Left lung (tissue), 10 donors: Measurements from ENCODE around the gene BBS2. TPM values are rescaled to one million over a fixed set of nuclear protein-coding genes. Genes with fewer than 3 reads are reported as not detected.
"Not testable (repeated sequence)": the region's sequence is repeated elsewhere in the genome, so short reads cannot be mapped to it uniquely, and the experiment has no call there.

Source experiments
- ATAC-seq: fragments of 200-7000 bp; cut with Tn5 transposase; one replicate; pipeline ENCODE4 v1.9.1; 2020; ENCODE audit warnings: moderate library complexity
- DNase-seq, 4 donors: peaks; one replicate each; pipeline ENCODE4 v3.0.0-alpha.2; 2013 to 2020
- H3K27ac ChIP-seq, 2 donors: fragments of 200-600 bp; sonication (generic) in 1 of 2; one replicate each; pipeline versions ENCODE4 v1.5.0 to v1.8.0; 2020 to 2021
- H3K27me3 ChIP-seq, 2 donors: fragments of 200-600 bp; sonication (generic) in 1 of 2; one replicate each; pipeline versions ENCODE4 v1.5.0 to v1.8.0; 2020 to 2021
- H3K36me3 ChIP-seq, 2 donors: fragments of 200-600 bp; sonication (generic) in 1 of 2; one replicate each; pipeline versions ENCODE4 v1.5.0 to v1.8.0; 2020 to 2021
- H3K4me1 ChIP-seq, 2 donors: fragments of 200-600 bp; one replicate each; pipeline ENCODE4 v1.8.0; 2021
- H3K4me3 ChIP-seq, 2 donors: fragments of 200-600 bp; sonication (generic) in 1 of 2; one replicate each; pipeline versions ENCODE4 v1.5.0 to v1.8.0; 2020 to 2021; ENCODE audit warnings: mild to moderate bottlenecking in 1 of 2
- H3K9me3 ChIP-seq, 2 donors: fragments of 200-600 bp; sonication (generic) in 1 of 2; one replicate each; pipeline versions ENCODE4 v1.5.0 to v1.8.0; 2020 to 2021
- CTCF ChIP-seq, 2 donors: fragments of 200-600 bp; sonication (generic) in 1 of 2; IDR thresholded peaks; one replicate each; pipeline versions ENCODE4 v1.5.0 to v1.8.0; 2021; ENCODE audit warnings: antibody characterized with exemption in 2 of 2
- intact Hi-C, 2 donors: fragments of 100-400 bp; cut with DNase I; formaldehyde crosslinking; loops; one replicate each; pipeline versions ENCODE4 v1.11.2 to v1.14.2; 2022
- polyA plus RNA-seq, 6 donors: library from polyadenylated mRNA; unstranded; fragments of 120-200 nt; gene quantifications; one replicate each; pipeline ENCODE4 v1.2.1, GENCODE V29; 2013; ENCODE audit not compliant: insufficient read length in 6 of 6
- total RNA-seq, 2 donors: library from RNA; stranded (reverse); fragmentation: NEBNext Ultra II Directional; extraction: Animal tissue kit (Norgen Biotek cat#: 25700); gene quantifications; one replicate each; pipeline ENCODE4 v1.2.1, GENCODE V29; 2021
- donor health status: DM: no; HTN: yes; CAD: no.
- donor health status: DM: no; HTN: no; CAD: no.

The BBS2 gene
- total and polyA plus RNA-seq, 8 donors = 23.9 to 109 (median 81.8) TPM

- Histone ChIP-seq H3K27me3 (no peaks in the 10 kb centered on the region), H3K4me3 (no peak overlapping the region), H3K4me1 (no peaks in the 10 kb centered on the region), H3K9me3 (no peaks in the 10 kb centered on the region), H3K27ac (peak overlapping the region in 1 of 2 donors; percentile 4), H3K36me3 (peaks cover 0 to 49% of the 10 kb centered on the region in 2 donors)
- intact Hi-C loops = no loop called here
- DNase-seq (no peak), ATAC-seq (no peak)
- no peak for TF ChIP-seq CTCF (IDR thresholded peaks at IDR 0.05)
These were observed 12.9 kb downstream of the BBS2 start for GRCh38 chr16:56506941-56507340.

GRCh38 chr16:56505181-56505580 is 14.6 kb downstream of the BBS2 start:
- Histone ChIP-seq H3K4me1 (no peaks in the 10 kb centered on the region), H3K27ac (no peak overlapping the region), H3K4me3 (no peak overlapping the region), H3K9me3 (no peaks in the 10 kb centered on the region), H3K36me3 (peaks cover 0 to 62% of the 10 kb centered on the region in 2 donors), H3K27me3 (no peaks in the 10 kb centered on the region)
- DNase-seq (no peak), ATAC-seq (no peak)
- intact Hi-C loops = no loop called here
- TF ChIP-seq CTCF (IDR thresholded peaks at IDR 0.05) = no peak

GRCh38 chr16:56493815-56494214 is 26.0 kb downstream of the BBS2 start:
- ATAC-seq (no peak), DNase-seq (no peak)
- peaks cover 0 to 33% of the 10 kb centered on the region in 2 donors for H3K36me3 ChIP-seq
- no peak for TF ChIP-seq CTCF (IDR thresholded peaks at IDR 0.05)
- no peaks in the 10 kb centered on the region for H3K4me1 ChIP-seq
- H3K4me3 ChIP-seq = no peak overlapping the region
- no peaks in the 10 kb centered on the region for H3K27me3 ChIP-seq
- H3K27ac ChIP-seq = no peak overlapping the region
- intact Hi-C loops = no loop called here
- no peaks in the 10 kb centered on the region for H3K9me3 ChIP-seq

- intact Hi-C loops = no loop called here
- TF ChIP-seq CTCF (IDR thresholded peaks at IDR 0.05) = no peak
- Histone ChIP-seq H3K36me3 (peaks cover 0 to 26% of the 10 kb centered on the region in 2 donors), H3K4me1 (no peaks in the 10 kb centered on the region), H3K9me3 (no peaks in the 10 kb centered on the region), H3K27ac (no peak overlapping the region), H3K27me3 (no peaks in the 10 kb centered on the region), H3K4me3 (no peak overlapping the region)
- DNase-seq (no peak), ATAC-seq (no peak)
These were observed 26.7 kb downstream of the BBS2 start for GRCh38 chr16:56493126-56493525.

- no peak for TF ChIP-seq CTCF (IDR thresholded peaks at IDR 0.05)
- intact Hi-C loops = no loop called here
- ATAC-seq = no peak
These were observed 28.1 kb downstream of the BBS2 start for GRCh38 chr16:56491657-56492261.

GRCh38 chr16:56488868-56489267 is 31.0 kb downstream of the BBS2 start:
- H3K4me1 ChIP-seq, intact Hi-C loops, H3K27me3 ChIP-seq, H3K27ac ChIP-seq, H3K36me3 ChIP-seq, ATAC-seq, DNase-seq, H3K4me3 ChIP-seq, H3K9me3 ChIP-seq: not testable (repeated sequence)

More at GRCh38 chr16:56491657-56492261, 28.1 kb downstream of the BBS2 start:
- Histone ChIP-seq H3K4me3 (no peak overlapping the region), H3K27me3 (no peaks in the 10 kb centered on the region), H3K4me1 (no peaks in the 10 kb centered on the region), H3K27ac (no peak overlapping the region), H3K36me3 (peaks cover 0 to 14% of the 10 kb centered on the region in 2 donors), H3K9me3 (no peaks in the 10 kb centered on the region)
- no peak for DNase-seq
